GM21529 (cell line): ENCODE results near the gene CAPZB.
A peak's percentile ranks its signal among the peaks of the same experiment; 100 is the strongest.
"Not testable (repeated sequence)": the region's sequence is repeated elsewhere in the genome, so short reads cannot be mapped to it uniquely, and the experiment has no call there.

Experiments used
- ATAC-seq: cut with Tn5 transposase; IDR thresholded peaks from one replicate; pipeline ENCODE4 v1.9.1; 2021; ENCODE audit not compliant: unreplicated experiment

The CAPZB gene

DNA sequence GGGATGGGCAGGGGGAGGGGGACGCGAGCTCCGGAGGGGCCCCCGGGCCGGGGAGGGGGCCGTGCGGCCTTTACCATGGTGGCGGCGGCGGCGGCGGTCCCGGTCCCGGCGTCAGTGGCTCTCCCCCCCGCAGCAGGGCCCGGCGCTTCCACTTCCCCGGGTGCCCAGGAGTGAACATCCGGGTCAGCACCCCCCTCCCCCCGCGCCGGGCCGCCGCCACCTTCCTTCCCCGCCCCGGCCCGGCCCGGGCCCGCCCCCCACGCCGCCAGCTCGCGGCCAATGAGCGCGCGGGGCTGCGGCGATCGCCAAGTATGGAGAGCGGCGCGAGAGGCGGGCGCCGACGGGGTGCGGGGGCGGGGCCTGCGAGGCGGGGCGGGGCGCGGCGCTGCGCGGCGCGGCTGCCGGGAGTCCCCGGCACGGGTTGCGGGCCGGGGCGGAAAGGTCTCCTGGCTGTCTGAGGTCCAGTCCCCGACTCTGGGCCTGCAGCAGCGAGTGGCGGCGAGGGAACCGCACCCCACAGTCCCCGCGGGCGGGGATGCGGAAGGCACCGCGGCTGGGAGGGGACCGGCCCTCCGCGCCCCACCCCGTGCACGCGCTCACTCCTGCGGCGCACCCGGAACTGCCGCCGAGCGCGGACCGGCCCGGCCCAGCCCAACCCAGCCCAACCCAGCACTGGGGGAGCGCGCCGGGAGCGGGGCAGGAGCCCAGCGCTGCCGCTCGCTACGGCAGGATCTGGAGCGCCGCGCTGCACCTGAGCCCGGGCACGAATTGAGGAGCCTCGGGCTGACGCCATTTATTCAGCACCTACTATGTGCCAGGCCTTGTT is at the start of gene CAPZB:
Gene CAPZB, minus strand, starts transcription at position 178 of the 826 bp plus-strand sequence. Its CDS starts 101 bp downstream, at position 77.
- ATAC-seq = peak; percentile 68

- no peak for ATAC-seq
Measured at GRCh38 chr1:19534281-19534680, 48.9 kb upstream of the CAPZB start.

DNA sequence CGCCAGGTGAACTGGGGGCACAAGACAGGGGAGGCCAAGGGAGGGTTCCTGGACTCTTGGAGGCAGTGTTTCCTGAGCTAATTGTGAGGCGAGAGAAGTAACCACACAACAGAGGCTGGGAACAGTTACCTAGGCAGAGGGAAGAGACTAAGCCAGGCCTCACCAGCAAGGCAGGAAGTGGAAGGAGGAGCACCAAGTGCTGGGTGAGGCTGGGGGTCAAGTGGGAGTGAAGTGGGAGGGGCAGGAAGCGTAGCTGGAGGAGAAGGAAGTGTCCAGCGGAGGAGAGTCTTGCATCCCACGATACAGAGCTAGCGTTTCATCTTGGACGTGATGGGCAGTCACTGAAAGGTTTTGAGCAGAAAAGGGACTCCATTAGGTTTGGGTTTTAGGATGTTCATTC is 48.3 kb upstream of the CAPZB start:
- no peak for ATAC-seq

DNA sequence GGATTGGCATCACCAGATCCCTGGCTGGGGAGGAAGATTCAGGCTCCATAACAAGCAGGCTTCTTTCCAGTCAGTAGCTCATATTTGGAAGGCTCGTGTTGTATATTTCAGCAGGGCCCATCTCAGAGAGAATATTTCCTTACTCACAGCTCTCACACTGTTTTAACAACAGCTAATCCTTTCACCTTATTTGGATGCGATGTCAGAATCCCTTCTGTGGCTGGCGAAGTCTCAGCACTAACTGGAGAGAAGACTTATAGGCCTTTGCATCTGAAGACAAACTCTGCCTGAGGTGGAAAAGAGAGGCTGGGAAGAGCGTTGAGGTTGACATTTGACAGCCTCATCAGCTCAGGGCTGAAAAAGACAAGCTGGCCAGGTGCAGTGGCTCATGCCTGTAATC is 47.2 kb upstream of the CAPZB start:
- ATAC-seq = no peak

DNA sequence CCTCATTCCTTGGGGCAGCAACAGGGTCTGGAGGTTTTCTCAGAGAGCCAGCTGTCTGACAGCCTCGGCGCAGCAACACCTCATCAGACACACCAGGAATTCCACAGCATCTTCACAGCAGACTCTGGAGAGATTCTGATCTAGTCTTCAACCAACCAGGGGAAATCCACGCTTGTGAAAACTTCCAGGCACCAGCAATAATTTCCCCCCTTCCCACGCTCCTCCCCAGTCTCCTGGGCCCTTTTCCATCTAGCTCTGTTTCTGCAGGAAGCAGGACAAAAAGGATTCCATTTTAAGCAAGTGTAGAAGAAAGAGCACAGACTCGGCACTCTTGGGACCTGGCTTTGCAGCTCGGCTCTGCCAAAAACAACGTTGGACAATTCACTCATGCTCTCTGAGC is 44.3 kb upstream of the CAPZB start:
- ATAC-seq = no peak

- no peak for ATAC-seq
Measured at GRCh38 chr1:19528438-19528837, 43.1 kb upstream of the CAPZB start.

DNA sequence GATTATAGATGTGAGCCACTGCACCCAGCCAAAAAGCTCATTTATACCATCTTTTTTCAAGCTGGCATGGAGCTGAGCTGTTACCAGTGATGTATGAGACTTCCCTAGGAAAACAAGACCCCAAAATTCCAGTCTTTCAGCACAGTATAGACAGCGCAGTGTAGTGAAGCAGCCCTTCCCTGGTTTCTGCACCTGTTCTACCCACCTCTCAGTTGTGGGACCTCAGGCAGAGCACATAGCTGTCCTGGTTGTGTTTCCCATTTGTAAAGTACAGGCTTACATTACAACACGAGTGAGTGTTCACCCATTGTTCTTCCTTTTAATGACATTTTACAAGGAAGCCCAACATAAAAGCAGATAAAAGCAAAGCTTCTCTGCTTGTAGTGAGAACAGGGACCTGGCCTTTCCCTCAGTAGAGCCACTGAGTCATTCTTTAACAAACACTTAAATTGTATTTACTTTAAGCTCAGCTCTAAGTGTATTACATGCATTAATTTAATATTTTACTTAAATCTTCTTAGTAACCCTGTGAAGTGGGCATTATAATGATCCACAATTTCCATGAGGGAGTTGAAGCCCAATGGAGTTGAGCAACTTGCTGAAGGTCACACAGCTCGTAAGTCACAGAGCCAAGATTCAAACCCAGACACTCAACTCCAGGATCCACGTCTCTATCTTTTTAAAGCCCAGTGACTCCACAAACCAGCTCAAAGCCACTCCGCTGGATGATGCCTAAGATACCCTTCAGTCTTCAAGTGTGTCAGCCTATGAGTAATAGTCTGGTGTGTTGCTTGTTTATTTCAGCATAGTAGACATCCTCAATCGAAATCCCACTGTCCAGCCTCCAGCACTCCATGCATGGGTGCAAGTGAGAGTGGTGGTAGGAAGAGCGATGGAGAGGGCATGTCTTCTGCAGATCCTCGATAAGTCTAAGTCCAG is 40.5 kb upstream of the CAPZB start:
- ATAC-seq = no peak

GRCh38 chr1:19524791-19525190 is 39.5 kb upstream of the CAPZB start:
- no peak for ATAC-seq

- ATAC-seq = not testable (repeated sequence)
Measured at GRCh38 chr1:19522570-19522969, 37.2 kb upstream of the CAPZB start.

GRCh38 chr1:19521411-19521810 is 36.1 kb upstream of the CAPZB start:
- ATAC-seq = no peak

DNA sequence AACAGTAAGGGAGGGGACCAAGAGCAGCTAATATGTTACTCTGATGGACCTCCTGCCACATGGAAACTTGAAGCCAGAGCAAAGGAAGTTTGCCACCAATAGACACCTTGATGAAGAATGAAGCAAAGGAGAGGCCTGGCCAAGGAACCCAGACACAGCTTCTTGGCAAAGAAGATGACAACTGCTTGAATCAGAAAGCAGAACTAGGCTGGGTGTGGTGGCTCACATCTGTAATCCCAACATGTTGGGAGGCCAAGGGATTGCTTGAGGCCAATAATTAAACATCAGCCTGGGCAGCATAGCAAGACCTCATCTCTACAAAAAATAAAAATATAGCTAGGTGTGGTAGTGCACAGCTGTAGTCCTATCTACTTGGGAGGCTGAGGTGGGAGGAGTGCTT is 31.7 kb upstream of the CAPZB start:
- no peak for ATAC-seq

GRCh38 chr1:19515201-19515600 is 29.9 kb upstream of the CAPZB start:
- ATAC-seq = no peak

DNA sequence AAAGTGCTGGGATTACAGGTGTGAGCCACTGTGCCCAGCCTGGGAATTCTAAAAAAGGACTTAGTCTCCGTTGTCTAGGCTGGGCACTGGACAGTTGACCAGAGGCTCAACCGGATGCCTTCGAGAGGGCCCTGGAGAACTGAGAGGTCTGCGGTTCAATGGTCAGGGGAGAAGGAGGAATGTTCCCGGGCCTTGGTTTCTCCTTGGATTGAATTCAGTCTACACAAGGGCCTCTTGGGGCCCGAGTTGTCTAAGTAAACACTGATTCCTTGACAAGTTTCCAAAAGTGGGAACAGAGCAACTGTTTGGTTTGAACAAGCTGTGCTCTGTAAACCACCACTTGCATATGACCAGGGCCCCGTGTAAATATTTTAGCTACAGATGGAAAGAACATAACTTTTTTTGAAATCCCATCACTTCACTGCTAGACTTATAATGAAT is 29.1 kb upstream of the CAPZB start:
- ATAC-seq = no peak

DNA sequence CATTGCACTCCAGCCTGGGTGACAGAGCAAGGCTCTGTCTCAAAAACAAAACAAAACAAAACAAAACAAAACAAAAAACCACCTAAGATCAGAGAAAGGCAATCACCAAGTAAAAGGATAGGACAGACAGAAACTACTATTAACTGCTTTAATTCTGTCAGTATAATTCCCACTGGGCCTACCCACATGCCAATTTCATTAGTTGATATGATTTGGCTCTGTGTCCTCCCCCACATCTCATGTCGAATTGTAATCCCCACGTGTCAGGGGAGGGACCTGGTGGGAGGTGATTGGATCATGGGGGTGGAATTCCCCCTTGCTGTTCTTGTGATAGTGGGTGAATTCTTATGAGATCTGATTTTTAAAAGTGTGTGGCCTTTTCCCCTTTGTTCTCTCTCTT is 27.2 kb upstream of the CAPZB start:
- ATAC-seq = no peak

GRCh38 chr1:19511116-19511515 is 25.8 kb upstream of the CAPZB start:
- ATAC-seq = no peak

DNA sequence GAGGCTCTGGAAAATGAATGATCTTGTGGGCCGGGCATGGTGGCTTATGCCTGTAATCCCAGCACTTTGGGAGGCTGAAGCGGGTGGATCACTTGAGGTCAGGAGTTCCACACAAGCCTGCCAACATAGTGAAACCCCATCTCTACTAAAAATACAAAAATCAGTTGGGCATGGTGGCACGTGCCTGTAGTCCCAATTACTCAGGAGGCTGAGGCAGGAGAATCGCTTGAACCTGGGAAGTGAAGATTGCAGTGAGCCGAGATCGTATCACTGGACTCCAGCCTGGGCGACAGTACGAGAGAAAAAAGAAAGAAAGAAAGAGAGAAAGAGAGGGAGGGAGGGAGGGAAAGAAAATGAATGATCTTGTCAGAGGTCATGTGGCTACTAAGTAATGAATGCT is 24.3 kb upstream of the CAPZB start:
- not testable (repeated sequence) for ATAC-seq

DNA sequence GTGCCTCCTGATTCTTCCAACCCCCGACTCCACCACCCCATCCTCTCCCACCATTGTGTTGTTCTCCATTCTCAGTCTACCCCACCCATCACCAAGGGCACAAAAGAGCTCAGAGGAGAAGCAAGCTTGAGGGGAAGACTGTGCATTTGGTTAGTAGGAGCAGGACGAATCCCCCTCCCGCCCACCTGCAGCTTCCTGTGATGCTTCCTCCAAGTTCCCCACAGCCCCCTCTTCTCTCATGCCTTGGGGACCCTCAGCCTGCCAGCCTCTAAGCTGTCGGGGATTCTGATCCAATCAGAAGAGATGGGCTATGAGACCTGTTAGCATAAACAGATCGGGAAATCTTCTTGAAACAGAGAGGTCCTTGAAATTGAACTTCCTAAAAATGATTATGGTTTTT is 22.2 kb upstream of the CAPZB start:
- ATAC-seq = no peak

DNA sequence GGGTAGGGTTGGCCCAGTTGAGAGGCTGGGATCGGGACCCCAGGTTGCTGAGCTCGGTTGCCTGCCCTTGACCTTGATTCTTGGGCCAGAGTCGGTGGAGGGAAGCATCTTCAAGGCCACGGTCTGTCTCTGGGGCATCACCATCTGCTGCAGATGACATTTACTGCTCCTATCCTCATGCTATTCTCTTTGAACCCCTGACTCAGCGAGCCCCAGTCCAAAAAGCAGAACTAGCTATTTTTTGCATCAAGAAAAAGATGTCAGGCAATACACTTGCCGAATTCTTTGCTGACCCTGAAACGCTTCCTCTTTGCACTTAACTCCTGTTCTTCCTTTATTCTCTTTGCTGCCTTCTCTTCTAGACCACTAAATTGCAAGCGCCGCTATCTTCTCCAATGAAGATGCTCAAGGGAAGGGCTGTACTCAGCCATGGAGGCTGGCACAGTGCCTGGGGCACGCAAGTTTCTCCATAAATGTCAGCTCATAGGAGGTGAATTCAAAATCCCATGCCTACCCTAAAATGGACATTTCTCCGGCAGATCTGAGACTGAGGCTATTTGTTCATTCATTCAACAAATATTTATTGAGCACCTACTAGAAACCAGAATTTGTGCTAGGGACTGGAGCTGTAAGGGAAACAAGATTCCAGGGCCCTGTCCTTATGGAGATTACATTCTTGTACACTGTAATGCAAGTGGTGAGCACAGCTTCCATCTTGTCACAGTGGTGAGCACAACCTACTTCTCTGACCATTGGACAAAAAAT is 20.5 kb upstream of the CAPZB start:
- no peak for ATAC-seq

- ATAC-seq = no peak
Measured at GRCh38 chr1:19504796-19505692, 19.7 kb upstream of the CAPZB start.

DNA sequence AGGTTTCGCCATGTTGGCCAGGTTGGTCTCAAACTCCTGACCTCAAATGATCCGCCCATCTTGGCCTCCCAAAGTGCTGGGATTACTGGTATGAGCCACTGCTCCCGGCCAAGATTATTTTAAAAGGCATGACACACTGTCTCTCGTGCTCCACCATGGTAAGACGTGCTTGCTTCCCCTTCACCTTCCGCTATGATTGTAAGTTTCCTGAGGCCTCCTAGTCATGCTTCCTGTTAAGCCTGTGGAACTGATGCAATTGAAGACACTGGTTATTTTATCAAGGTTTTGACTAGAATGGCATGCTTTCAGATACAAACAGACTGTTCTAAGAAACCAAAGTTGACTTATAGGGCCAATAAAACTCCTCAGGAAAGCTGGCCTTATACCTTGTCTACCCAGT is 16.9 kb upstream of the CAPZB start:
- ATAC-seq = not testable (repeated sequence)
